Measurements from ENCODE around the gene JUNB. TPM values are rescaled to one million over a fixed set of nuclear protein-coding genes. Genes with fewer than 3 reads are reported as not detected.

Gene JUNB
- total and polyA plus RNA-seq, 2 of the 13 experiments (the other 11 are each of a cell fraction or from before 2014, with no cell fraction given) = 7.7 to 8.2 TPM

GRCh38 chr19:12766051-12766521 lies 25.2 kb upstream of the JUNB start (continued):
- no peak for TF ChIP-seq ZNF142 (CRISPR knock-in tag; IDR thresholded peaks at IDR 0.05)
- peak; percentile 57; the same call in 1 of the 2 replicates for TF ChIP-seq SNAI1 (CRISPR knock-in tag; IDR thresholded peaks at IDR 0.05; ENCODE audit: borderline replicate concordance)
- no peak for TF ChIP-seq ZNF510 (CRISPR knock-in tag; IDR thresholded peaks at IDR 0.05; ENCODE audit: low read depth)
- TF ChIP-seq PITX1 (CRISPR knock-in tag; IDR thresholded peaks at IDR 0.05) = no peak; the same call in 1 of the 2 replicates
- no peak for TF ChIP-seq CENPT (CRISPR knock-in tag; IDR thresholded peaks at IDR 0.05; ENCODE audit: low read depth)
- no peak for TF ChIP-seq ZNF816 (CRISPR knock-in tag; IDR thresholded peaks at IDR 0.05; ENCODE audit: borderline replicate concordance)
- no peak for TF ChIP-seq PREB (CRISPR knock-in tag; IDR thresholded peaks at IDR 0.05)
- no peak for TF ChIP-seq ZNF564 (CRISPR knock-in tag; IDR thresholded peaks at IDR 0.05)
- no peak for TF ChIP-seq ZFP36L1 (CRISPR knock-in tag; IDR thresholded peaks at IDR 0.05)
- peak; percentile 56 for TF ChIP-seq PTBP1 (IDR thresholded peaks at IDR 0.05; ENCODE audit: low read depth, low read length, poor library complexity, severe bottlenecking)
- no peak for TF ChIP-seq ZNF30 (CRISPR knock-in tag; IDR thresholded peaks at IDR 0.05)
- no peak for TF ChIP-seq ZBTB8A (CRISPR knock-in tag; IDR thresholded peaks at IDR 0.05; ENCODE audit: borderline replicate concordance, low read depth)
- TF ChIP-seq LCORL (IDR thresholded peaks at IDR 0.05) = no peak
- TF ChIP-seq LCORL (CRISPR knock-in tag; IDR thresholded peaks at IDR 0.05) = peak; percentile 56; the same call in 1 of the 2 replicates
- no peak for TF ChIP-seq ZSCAN30 (CRISPR knock-in tag; IDR thresholded peaks at IDR 0.05)
- TF ChIP-seq ZNF646 (CRISPR knock-in tag; IDR thresholded peaks at IDR 0.05) = no peak

Measured in HepG2 (cell line).